ENCODE results near the gene PLAC8L1. TPM values are rescaled to one million over a fixed set of nuclear protein-coding genes. Genes with fewer than 3 reads are reported as not detected.
A peak's percentile ranks its signal among the peaks of the same experiment; 100 is the strongest.

PLAC8L1 gene
- total and polyA plus RNA-seq, 2 of the 4 experiments (the other 2 are of a cell fraction) = 0.27 TPM; not detected in 1

- Histone ChIP-seq H3K4me3 (ENCODE audit: insufficient read depth, low read depth, low read length) (no peak overlapping the region), H3K4me2 (ENCODE audit: low read depth, low read length) (no peak overlapping the region), H3K9me3 (ENCODE audit: control insufficient read depth, insufficient read depth, low read length) (no peaks in the 10 kb centered on the region), H2AFZ (replicated peaks; ENCODE audit: low read length, poor library complexity) (no peak overlapping the region), H3K9ac (ENCODE audit: low read depth, low read length) (no peak overlapping the region), H3K27me3 (ENCODE audit: control insufficient read depth, insufficient read depth, low read length) (peaks cover 2% of the 10 kb centered on the region; the same call in 1 of the 2 replicates), H3K14ac (replicated peaks; ENCODE audit: low read depth, low read length) (no peak overlapping the region), H4K5ac (ENCODE audit: low read depth, low read length) (no peak overlapping the region), H4K91ac (ENCODE audit: insufficient read depth, low read depth, low read length) (no peak overlapping the region), H3K18ac (ENCODE audit: low read depth, low read length) (no peak overlapping the region), H4K8ac (ENCODE audit: low read depth in 2 of 2, low read length in 2 of 2) (no peak overlapping the region), H3K56ac (ENCODE audit: extremely low read depth, insufficient read depth, low read length) (no peak overlapping the region), H3K4ac (ENCODE audit: low read depth, low read length) (no peak overlapping the region), H2BK15ac (ENCODE audit: low read depth, low read length) (no peak overlapping the region), H4K20me1 (ENCODE audit: insufficient read depth, low read length) (no peaks in the 10 kb centered on the region), H3K23ac (ENCODE audit: low read depth, low read length) (no peak overlapping the region), H3K27ac (ENCODE audit: insufficient read depth, low read length) (no peak overlapping the region), H3K36me3 (ENCODE audit: control insufficient read depth, insufficient read depth, low read length) (no peaks in the 10 kb centered on the region), H2AK5ac (ENCODE audit: low read depth, low read length) (no peak overlapping the region), H3K4me1 (ENCODE audit: control insufficient read depth, insufficient read depth, low read length) (no peaks in the 10 kb centered on the region), H2BK120ac (ENCODE audit: low read depth, low read length) (no peak overlapping the region), H2BK5ac (ENCODE audit: low read depth, low read length, poor library complexity, severe bottlenecking) (no peak overlapping the region), H3K9me1 (ENCODE audit: insufficient read depth, low read length) (no peaks in the 10 kb centered on the region), H2BK20ac (ENCODE audit: low read depth, low read length) (no peak overlapping the region), H3K79me1 (ENCODE audit: low read depth in 1 of 2, low read length in 2 of 2) (no peaks in the 10 kb centered on the region), H2AK9ac (replicated peaks; ENCODE audit: low read depth, low read length, poor library complexity) (no peak overlapping the region)
- ATAC-seq (ENCODE audit: low read depth) (no peak), DNase-seq (no peak)
- POLR2A ChIA-PET (ENCODE audit: unreplicated experiment) = no interaction called here
- dilution Hi-C loops (cut with HindIII; ENCODE audit: low sequenced_read_pairs, unreplicated experiment) = no loop called here
- CTCF ChIA-PET = interaction anchor here (0.7 kb wide), 1 partner anchor 51 kb away, joined by 3 read pairs; no protein-coding TSS in a partner anchor
- TF ChIP-seq RAD21 (IDR thresholded peaks at IDR 0.05; ENCODE audit: low read length) (peak; percentile 29; the same call in 1 of the 2 replicates), MAZ (IDR thresholded peaks at IDR 0.05; ENCODE audit: borderline replicate concordance, low read depth, low read length) (no peak), CTCF (conservative IDR thresholded peaks at IDR 0.05; ENCODE audit: low read depth, low read length) (peak; percentile 27; the same call in 1 of the 2 replicates)
- in situ Hi-C loops (cut with MboI; ENCODE audit: low sequenced_read_pairs) = loop anchor here (10.0 kb wide), 3 partner anchors 218 to 1848 kb away; partner anchors contain the start of gene PRELID2
- intact Hi-C loops (cut with micrococcal nuclease) = no loop called here
- no TSS peak for BruUV-seq (replicated peaks)
Observed at GRCh38 chr5:146052780-146053179, 52.6 kb downstream of the PLAC8L1 start.

Data from IMR-90 (cell line).